Head of caudate nucleus (tissue), 42 donors: Measurements from ENCODE around the gene HOXB7.
A peak's percentile ranks its signal among the peaks of the same experiment; 100 is the strongest.

ENCODE experiments used
- DNase-seq, 42 donors: peaks; one replicate each; pipeline versions ENCODE4 v3.0.0 to v3.0.0-alpha.2; 2020 to 2021; ENCODE audit warnings: mixed read lengths in 7 of 42
- intact Hi-C: fragments of 100-400 bp; cut with DNase I; formaldehyde crosslinking; loops from one replicate; pipeline ENCODE4 v1.15.0; 2022

HOXB7 gene

DNA sequence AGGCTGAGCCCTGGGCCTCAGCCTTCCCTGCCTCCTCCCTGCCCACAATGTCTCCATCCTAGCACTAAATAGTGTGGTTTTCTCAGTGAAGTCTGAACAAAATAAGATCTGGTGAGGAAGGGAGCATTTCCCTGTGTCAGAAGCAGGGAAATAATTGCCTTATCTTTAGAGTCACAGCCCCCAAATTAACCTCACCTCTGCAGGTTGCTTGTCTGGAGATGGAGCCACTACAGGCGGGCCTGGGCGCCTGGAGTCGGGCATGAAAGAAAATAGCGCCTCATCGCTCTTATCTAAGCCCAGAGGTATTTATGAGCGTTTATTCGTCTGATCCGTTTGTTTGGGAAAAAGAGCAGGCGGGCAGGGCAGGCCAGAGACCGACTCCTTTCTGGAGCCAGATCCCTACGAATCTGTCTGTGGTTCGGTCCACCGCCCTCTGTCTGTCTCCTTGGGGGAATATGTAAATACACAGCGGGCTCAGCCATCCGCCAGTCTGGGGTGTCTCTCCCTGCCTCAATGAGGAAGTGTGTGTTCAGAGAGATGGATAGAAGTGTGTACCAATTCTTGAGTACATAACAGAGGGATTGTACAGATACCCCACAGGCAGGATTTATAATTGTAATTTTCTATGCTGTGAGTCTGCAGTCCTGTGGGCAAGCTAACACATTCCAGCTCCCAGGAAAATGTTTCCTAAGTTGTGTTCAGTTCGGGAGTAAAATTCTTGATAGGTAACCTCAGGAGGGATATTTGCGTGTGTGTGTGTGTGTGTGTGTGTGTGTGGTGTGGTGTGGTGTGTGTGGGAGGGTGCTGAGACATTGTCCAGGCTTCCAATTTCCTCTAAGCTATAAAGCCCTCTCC is 10.3 kb downstream of the HOXB7 start:
- DNase-seq, result no peak
- intact Hi-C loops, result no loop called here

GRCh38 chr17:48599354-48599753 is 11.5 kb downstream of the HOXB7 start:
- no peak for DNase-seq
- intact Hi-C loops, result no loop called here

- DNase-seq, result no peak
- intact Hi-C loops, result no loop called here
Observed at GRCh38 chr17:48598736-48599135, 12.1 kb downstream of the HOXB7 start.

DNA sequence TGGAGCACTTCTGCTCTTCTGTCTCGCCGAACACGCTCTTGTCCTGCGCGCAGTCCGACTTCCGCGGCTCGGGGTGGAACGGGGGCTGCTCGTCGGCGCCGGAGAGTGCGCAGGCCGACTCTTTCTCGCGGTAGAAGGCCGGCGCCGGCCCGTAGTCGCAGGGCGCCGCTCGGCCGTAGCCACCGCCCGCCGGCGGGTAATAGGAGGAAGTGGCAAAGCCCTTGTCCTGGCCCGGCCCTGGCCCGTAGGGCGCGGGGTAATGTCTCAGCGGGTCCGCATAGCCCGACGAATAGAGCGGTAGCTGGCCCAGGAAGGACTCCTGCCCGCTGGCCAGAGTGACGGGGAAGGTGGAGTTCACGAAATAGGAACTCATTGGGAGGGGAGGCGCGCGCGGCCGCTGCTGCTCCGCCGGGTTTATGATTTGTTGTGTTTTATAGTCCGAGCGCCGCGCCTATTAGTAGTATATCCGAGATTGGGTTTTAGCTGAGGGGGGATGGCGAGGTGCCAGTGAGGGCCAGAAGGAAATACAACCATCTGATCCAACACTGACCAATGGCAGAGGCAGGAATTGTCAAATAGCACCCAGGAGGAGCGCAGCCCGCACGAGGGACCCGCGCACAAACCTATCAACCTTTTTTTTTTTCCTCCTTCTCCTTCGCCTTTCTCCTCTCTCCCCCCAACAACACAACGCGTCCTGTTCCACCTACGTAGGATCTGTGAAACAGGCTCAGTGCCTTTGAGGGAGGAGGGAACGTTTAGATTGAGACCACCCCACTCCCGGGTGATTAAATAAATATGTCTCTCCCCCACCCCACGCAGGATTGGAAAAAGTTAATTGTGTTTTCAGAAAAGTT is 12.8 kb downstream of the HOXB7 start:
- DNase-seq, result no peak
- intact Hi-C loops, result no loop called here

DNA sequence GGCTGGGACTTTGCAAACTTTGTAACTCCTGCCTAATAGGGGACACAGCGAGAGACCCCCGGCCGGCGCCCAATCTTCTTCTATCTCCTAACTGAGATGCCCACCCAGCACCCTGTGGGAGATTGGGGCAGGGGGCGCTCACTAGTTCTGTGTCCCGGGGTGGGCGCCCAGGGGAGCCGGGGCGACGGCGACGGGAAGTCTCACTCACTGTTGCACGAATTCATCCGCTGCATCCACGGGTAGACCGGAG is 13.4 kb downstream of the HOXB7 start:
- no peak for DNase-seq
- intact Hi-C loops, result no loop called here

GRCh38 chr17:48596735-48597527 is 13.9 kb downstream of the HOXB7 start:
- intact Hi-C loops, result no loop called here
- no peak for DNase-seq

- no peak for DNase-seq
- intact Hi-C loops, result no loop called here
Observed at GRCh38 chr17:48596000-48596734, 14.7 kb downstream of the HOXB7 start.

- intact Hi-C loops, result no loop called here
Observed at GRCh38 chr17:48595278-48595999, 15.4 kb downstream of the HOXB7 start.

GRCh38 chr17:48594538-48595277 is 16.1 kb downstream of the HOXB7 start:
- no peak for DNase-seq
- intact Hi-C loops, result no loop called here

More at GRCh38 chr17:48595278-48595999, 15.4 kb downstream of the HOXB7 start:
- DNase-seq, result no peak

GRCh38 chr17:48593840-48594537 is 16.8 kb downstream of the HOXB7 start:
- intact Hi-C loops, result no loop called here
- peak in 15 of 42 donors; percentile 8 to 62 (median 33) for DNase-seq

GRCh38 chr17:48593126-48593829 is 17.5 kb downstream of the HOXB7 start, which contains the start of gene HOXB5:
Gene HOXB5, minus strand, starts transcription at chr17:48593779. Its CDS starts 97 bp downstream, at chr17:48593682.
- intact Hi-C loops, result no loop called here
- no peak for DNase-seq

DNA sequence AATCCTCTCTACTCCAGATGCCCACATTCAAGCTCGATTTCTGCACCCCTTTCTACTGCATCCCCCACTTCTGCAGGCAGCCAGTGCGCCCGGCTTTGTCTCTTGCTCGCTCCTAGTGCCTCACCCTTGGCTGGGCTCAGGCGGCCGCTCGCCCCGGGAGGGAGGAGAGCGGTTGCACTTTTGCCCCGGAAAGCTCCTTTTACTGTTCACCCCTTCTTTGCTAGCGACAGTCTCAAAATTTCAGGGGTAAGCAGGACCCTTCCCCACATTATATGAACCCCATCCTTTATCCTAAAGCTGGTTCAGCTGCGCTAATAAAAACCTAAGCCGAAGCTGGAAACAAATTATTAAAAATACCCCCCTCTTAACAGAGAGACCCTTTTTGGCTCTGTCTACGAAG is 18.2 kb downstream of the HOXB7 start:
- intact Hi-C loops, result no loop called here
- no peak for DNase-seq

DNA sequence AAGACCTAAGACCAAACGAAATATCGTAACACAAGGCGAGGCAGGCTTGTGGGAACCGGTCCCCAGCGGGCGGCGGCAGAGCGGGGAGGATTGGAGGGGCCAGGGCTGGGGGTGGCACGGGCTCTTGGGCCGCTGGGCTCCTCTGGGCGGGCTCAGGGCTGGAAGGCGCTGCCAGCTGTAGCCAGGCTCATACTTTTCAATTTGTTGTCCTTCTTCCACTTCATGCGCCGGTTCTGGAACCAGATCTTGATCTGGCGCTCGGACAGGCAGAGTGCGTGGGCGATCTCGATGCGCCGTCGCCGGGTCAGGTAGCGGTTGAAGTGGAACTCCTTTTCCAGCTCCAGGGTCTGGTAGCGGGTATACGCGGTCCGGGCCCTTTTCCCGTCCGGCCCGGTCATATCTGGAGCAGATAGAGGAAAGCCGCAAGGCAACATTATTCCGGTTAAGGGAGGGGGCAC is 18.7 kb downstream of the HOXB7 start:
- intact Hi-C loops, result no loop called here
- DNase-seq, result no peak

DNA sequence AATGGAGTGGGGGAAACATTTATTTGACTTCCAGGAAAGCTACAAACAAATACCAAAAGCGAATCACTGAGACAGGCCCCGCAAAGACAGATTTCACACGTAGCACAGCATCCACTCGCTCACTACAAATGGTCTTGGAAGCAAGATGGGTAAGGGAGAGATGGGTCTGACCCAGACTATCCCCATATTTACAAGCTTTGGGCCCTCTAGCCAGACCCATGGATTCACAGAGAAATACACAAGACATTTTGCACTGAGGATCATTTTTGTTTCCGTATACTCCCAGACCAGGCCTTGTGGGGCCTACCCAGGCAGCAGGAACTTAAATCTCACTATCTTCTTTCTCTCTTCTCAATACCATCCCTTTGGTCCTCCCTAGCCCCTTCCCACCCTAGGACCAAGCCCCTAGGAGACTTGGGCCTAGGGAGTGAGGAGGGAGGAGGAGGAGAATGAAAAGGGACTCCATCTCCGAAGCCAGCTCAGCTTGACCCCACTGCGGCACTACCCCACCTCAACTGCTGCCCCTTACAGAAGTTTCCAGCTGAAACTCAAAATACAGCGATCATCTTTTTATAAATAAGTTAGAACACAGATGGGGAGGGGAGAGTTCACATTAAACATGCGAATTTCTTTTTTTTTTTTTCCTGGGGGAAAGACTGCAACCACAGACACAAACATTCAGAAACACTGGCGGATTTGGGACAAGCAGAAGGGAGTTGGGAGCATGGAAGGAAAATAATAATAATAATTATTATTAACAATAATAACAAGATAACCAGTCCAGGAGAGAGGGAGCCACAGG is 19.4 kb downstream of the HOXB7 start:
- no peak for DNase-seq
- intact Hi-C loops, result no loop called here

DNA sequence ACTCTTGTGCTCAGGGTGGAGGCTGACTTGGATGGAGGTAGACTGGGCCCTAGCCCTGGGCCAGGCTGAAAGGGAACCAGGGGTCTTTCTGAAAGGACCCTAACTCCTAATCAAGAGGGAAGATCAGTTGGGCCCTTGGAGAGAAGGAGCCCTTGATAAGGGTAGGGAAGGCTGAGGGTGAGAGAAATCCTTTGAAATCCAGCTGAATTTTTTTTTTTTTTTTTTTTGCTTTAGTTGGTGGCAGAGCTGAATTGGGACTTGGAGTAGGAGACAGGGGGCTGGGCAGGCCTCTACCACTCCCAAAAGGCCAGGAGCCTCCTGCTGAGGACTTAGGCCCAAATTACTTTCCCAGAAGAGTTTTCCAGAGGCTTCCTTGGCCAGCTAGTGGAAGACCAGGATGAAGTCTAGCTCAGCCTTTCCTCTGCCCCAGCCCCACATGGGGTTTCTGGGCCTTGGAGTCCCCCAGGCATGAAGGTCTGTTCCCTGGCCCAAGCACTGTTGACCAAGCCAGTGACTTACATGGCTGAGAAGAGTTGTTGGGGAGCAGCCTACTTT is 20.1 kb downstream of the HOXB7 start:
- DNase-seq, result no peak
- intact Hi-C loops, result no loop called here
